KMS-11 (cell line): ENCODE measurements around the gene MRM1.
"Not testable (repeated sequence)": the region's sequence is repeated elsewhere in the genome, so short reads cannot be mapped to it uniquely, and the experiment has no call there.

Source experiments
- H2AFZ ChIP-seq: fragments of 200-600 bp; sonication (generic); 2 replicates; pipeline ENCODE4 v1.6.1; 2016; ENCODE audit warnings: antibody characterized with exemption, mixed run types, low read depth
- H3K27ac ChIP-seq: fragments of 200-600 bp; sonication (generic); 2 replicates; pipeline ENCODE4 v1.6.1; 2016; ENCODE audit warnings: mild to moderate bottlenecking, mixed run types
- H3K27me3 ChIP-seq: fragments of 200-600 bp; sonication (generic); 2 replicates; pipeline ENCODE4 v1.6.1; 2017; ENCODE audit warnings: mild to moderate bottlenecking, low read depth, mixed run types, moderate library complexity; ENCODE audit not compliant: insufficient read depth
- H3K36me3 ChIP-seq: fragments of 200-600 bp; sonication (generic); 2 replicates; pipeline ENCODE4 v1.6.1; 2017; ENCODE audit warnings: mild to moderate bottlenecking, mixed run types; ENCODE audit not compliant: insufficient read depth
- H3K4me1 ChIP-seq: fragments of 200-600 bp; sonication (generic); 2 replicates; pipeline ENCODE4 v1.6.1; 2016; ENCODE audit warnings: mild to moderate bottlenecking, low read depth, mixed run types; ENCODE audit not compliant: poor library complexity, severe bottlenecking
- H3K4me2 ChIP-seq: fragments of 200-600 bp; sonication (generic); 2 replicates; pipeline ENCODE4 v1.7.0; 2016; ENCODE audit warnings: mild to moderate bottlenecking, mixed run types
- H3K4me3 ChIP-seq: fragments of 200-600 bp; sonication (generic); IDR thresholded peaks from 2 replicates; pipeline ENCODE4 v1.6.1; 2017; ENCODE audit warnings: low read depth, low read length, mixed read lengths; ENCODE audit not compliant: insufficient read depth
- H3K79me2 ChIP-seq: fragments of 200-600 bp; sonication (generic); 2 replicates; pipeline ENCODE4 v1.6.1; 2016; ENCODE audit warnings: low read depth, mixed run types; ENCODE audit not compliant: insufficient read depth
- H3K9ac ChIP-seq: fragments of 200-600 bp; sonication (generic); 2 replicates; pipeline ENCODE4 v1.6.1; 2016; ENCODE audit warnings: mild to moderate bottlenecking, mixed run types
- H4K20me1 ChIP-seq: fragments of 200-600 bp; sonication (generic); 2 replicates; pipeline ENCODE4 v1.6.1; 2016; ENCODE audit warnings: mild to moderate bottlenecking, mixed run types; ENCODE audit not compliant: insufficient read depth
- CTCF ChIP-seq: fragments of 200-600 bp; sonication (generic); conservative IDR thresholded peaks from 2 replicates; pipeline ENCODE4 v1.6.1; 2017; ENCODE audit warnings: low read depth, mild to moderate bottlenecking, antibody characterized with exemption, low read length, moderate library complexity, mixed read lengths

MRM1 gene

GRCh38 chr17:36602030-36602748 lies 806 bp downstream of the MRM1 start:
- TF ChIP-seq CTCF, result no peak
- peak overlapping the region; percentile 98 for H3K4me2 ChIP-seq

GRCh38 chr17:36602924-36603384 lies 1.6 kb downstream of the MRM1 start:
- H3K27ac ChIP-seq, result peak overlapping the region; percentile 80; the same call in 1 of the 2 replicates
- peak; percentile 86 for TF ChIP-seq CTCF

More at GRCh38 chr17:36602030-36602748, 806 bp downstream of the MRM1 start:
- no peaks in the 10 kb centered on the region for H4K20me1 ChIP-seq
- H3K27me3 ChIP-seq, result no peaks in the 10 kb centered on the region
- peak overlapping the region; percentile 93 for H3K9ac ChIP-seq
- peaks cover 21% of the 10 kb centered on the region for H3K4me1 ChIP-seq
- H3K36me3 ChIP-seq, result no peaks in the 10 kb centered on the region
- no peak overlapping the region for H3K4me3 ChIP-seq
- H2AFZ ChIP-seq, result peak overlapping the region; percentile 69
- peaks cover 28% of the 10 kb centered on the region; the same call in 1 of the 2 replicates for H3K79me2 ChIP-seq
- H3K27ac ChIP-seq, result peak overlapping the region; percentile 80

DNA sequence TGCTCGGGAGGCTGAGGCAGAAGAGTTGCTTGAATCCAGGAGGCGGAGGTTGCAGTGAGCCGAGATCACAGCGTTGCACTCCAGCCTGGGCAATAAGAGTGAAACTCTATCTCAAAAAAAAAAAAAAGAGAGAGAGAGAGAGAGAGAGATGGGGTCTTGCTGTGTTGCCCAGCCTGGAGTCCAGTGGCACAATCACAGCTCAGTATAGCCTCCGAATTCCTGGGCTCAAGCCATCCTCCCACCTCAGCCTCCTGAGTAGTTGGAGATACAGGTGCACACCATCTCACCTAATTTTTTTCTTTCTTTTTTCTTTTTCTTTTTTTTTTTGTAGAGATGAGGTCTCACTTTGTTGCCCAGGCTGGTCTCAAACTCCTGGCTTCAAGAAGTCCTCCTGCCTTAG lies 3.6 kb downstream of the MRM1 start:
- H4K20me1 ChIP-seq, H2AFZ ChIP-seq, H3K4me2 ChIP-seq, H3K36me3 ChIP-seq, H3K27me3 ChIP-seq, H3K27ac ChIP-seq, H3K9ac ChIP-seq, H3K4me3 ChIP-seq: not testable (repeated sequence)
- Histone ChIP-seq H3K79me2 (peaks cover 28% of the 10 kb centered on the region; the same call in 1 of the 2 replicates), H3K4me1 (peaks cover 42% of the 10 kb centered on the region)

More at GRCh38 chr17:36602924-36603384, 1.6 kb downstream of the MRM1 start:
- peaks cover 23% of the 10 kb centered on the region for H3K4me1 ChIP-seq
- H3K27me3 ChIP-seq, result no peaks in the 10 kb centered on the region
- no peaks in the 10 kb centered on the region for H4K20me1 ChIP-seq
- peaks cover 28% of the 10 kb centered on the region; the same call in 1 of the 2 replicates for H3K79me2 ChIP-seq
- H3K36me3 ChIP-seq, result no peaks in the 10 kb centered on the region
- H2AFZ ChIP-seq, result no peak overlapping the region
- peak overlapping the region; percentile 98 for H3K4me2 ChIP-seq
- H3K4me3 ChIP-seq, result no peak overlapping the region
- H3K9ac ChIP-seq, result peak overlapping the region; percentile 93; the same call in 1 of the 2 replicates

- H3K4me1 ChIP-seq, result peaks cover 39% of the 10 kb centered on the region
- H3K4me2 ChIP-seq, result peak overlapping the region; percentile 74; the same call in 1 of the 2 replicates
- H3K4me3 ChIP-seq, result no peak overlapping the region
- TF ChIP-seq CTCF, result no peak
- peaks cover 13% of the 10 kb centered on the region; the same call in 1 of the 2 replicates for H3K79me2 ChIP-seq
- no peak overlapping the region for H2AFZ ChIP-seq
- no peaks in the 10 kb centered on the region for H3K36me3 ChIP-seq
- no peaks in the 10 kb centered on the region for H4K20me1 ChIP-seq
- H3K9ac ChIP-seq, result no peak overlapping the region; the same call in 1 of the 2 replicates
- no peaks in the 10 kb centered on the region for H3K27me3 ChIP-seq
- peak overlapping the region; percentile 81; the same call in 1 of the 2 replicates for H3K27ac ChIP-seq
Observed at GRCh38 chr17:36608280-36608679, 6.9 kb downstream of the MRM1 start.
